Esophagus muscularis mucosa (tissue), 4 donors: ENCODE data around the gene TRMT1. TPM values are rescaled to one million over a fixed set of nuclear protein-coding genes. Genes with fewer than 3 reads are reported as not detected.
A peak's percentile ranks its signal among the peaks of the same experiment; 100 is the strongest.

Source experiments
- DNase-seq: peaks from one replicate; pipeline ENCODE4 v3.0.0-alpha.2; 2017; ENCODE audit errors: extremely low spot score
- H3K27ac ChIP-seq, 4 donors: fragments of 200-600 bp; sonication (generic); replicated peaks in 1 of 4; 1 replicate in 3 of 4; 2 replicates in 1 of 4; pipeline ENCODE4 v1.5.1; 2016 to 2019; ENCODE audit warnings: mild to moderate bottlenecking in 1 of 4
- H3K27me3 ChIP-seq, 4 donors: fragments of 200-600 bp; sonication (generic); one replicate each; pipeline versions ENCODE4 v1.5.1 to v1.6.0; 2016 to 2019
- H3K36me3 ChIP-seq, 4 donors: fragments of 200-600 bp; sonication (generic); one replicate each; pipeline ENCODE4 v1.5.1; 2016 to 2019
- H3K4me1 ChIP-seq, 4 donors: fragments of 200-600 bp; sonication (generic); one replicate each; pipeline ENCODE4 v1.5.1; 2016 to 2019
- H3K4me3 ChIP-seq, 4 donors: fragments of 200-600 bp; sonication (generic); 1 replicate in 2 of 4; 2 replicates in 2 of 4; pipeline ENCODE4 v1.5.1; 2016 to 2019; ENCODE audit warnings: mild to moderate bottlenecking in 4 of 4, moderate library complexity in 1 of 4
- H3K9me3 ChIP-seq, 4 donors: fragments of 200-600 bp; sonication (generic); 1 replicate in 3 of 4; 2 replicates in 1 of 4; pipeline ENCODE4 v1.5.1; 2016 to 2019
- EP300 ChIP-seq: sonication (generic); formaldehyde crosslinking; IDR thresholded peaks from one replicate; pipeline ENCODE4 v1.6.1; 2017; ENCODE audit warnings: antibody characterized with exemption
- POLR2A ChIP-seq: fragments of 450-650 bp; IDR thresholded peaks from one replicate; pipeline ENCODE4 v1.6.1; 2017; ENCODE audit warnings: antibody characterized with exemption, moderate library complexity, mild to moderate bottlenecking, low read depth
- POLR2AphosphoS5 ChIP-seq, 2 donors: sonication (generic); formaldehyde crosslinking; IDR thresholded peaks; one replicate each; pipeline ENCODE4 v1.6.1; 2017; ENCODE audit warnings: antibody characterized with exemption in 2 of 2
- WGBS: methylation state at CpG from one replicate; pipeline ENCODE4 v1.1.5; 2018; 5-methylcytosine and 5-hydroxymethylcytosine counted together
- intact Hi-C: fragments of 100-400 bp; cut with DNase I; formaldehyde crosslinking; loops from one replicate; pipeline ENCODE4 v1.15.1; 2023
- total RNA-seq, 4 donors: library from RNA; depleted of rRNA; stranded (reverse); fragments of >200 nt; gene quantifications; one replicate each; pipeline versions ENCODE4 v1.1.0 to v1.2.1, GENCODE V29; 2016
- TF ChIP-seq, protein P1 (sequence below), 3 experiments: fragments of 200-600 bp in 2 of 3; fragments of 450-650 bp in 1 of 3; sonication (generic) in 2 of 3; IDR thresholded peaks; one replicate each; pipeline ENCODE4 v1.5.1; 2017 to 2019; ENCODE audit warnings: antibody characterized with exemption in 3 of 3, mild to moderate bottlenecking in 2 of 3, moderate library complexity in 1 of 3

The TRMT1 gene
- total RNA-seq, 4 donors from 2014 or later = 21.4 to 27.6 (median 26.9) TPM

DNA sequence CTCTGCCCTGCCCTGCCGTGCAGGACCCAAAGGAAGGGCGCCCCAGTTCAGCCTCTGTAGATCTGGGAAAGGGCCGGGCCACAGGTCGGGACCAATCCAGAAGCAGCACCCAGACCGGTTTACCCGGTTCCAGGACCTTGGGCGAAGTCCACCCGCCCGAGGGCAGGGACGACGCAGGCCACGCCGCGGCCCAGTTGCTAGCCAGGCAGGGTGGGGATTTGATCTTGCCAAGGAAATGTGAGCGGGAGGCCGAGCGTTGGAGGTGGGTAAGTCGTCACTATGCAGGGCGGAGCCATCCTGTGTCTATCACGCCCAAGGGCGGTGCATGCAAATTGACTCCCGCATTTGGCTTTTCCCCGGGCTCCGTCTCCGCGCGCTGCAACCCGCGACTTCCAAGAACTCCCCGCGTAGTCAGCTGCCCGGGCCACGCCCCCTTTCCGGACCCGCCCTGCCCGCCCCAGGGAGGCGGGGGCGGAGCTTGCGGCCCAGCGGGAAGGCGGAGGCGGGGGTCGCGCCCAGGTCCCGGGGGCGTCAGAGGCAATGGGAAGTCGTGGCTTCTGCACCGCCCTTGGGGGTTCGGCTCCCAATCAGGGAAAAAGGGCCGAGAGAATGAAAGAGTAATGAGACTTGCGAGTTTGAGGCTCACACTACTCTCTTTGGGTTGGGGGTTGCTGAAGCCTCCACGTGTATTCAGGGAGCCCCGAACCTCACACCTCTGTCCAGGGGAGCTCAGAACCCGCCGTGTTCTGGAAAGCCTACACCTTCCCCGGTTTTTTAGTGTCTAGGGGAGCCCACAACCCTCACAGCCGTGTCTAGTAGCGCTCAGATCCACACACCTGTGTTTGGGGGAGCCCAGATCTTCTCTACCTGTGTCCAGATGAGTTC is 46.4 kb upstream of the TRMT1 start:
- 3% methylated on average over 33 of the region's 58 CpGs for WGBS
- peak overlapping the region; percentile 90 to 96 (median 92) for H3K27ac ChIP-seq
- TF ChIP-seq POLR2A (peak; percentile 35), EP300 (no peak), POLR2AphosphoS5 (IDR thresholded peaks at IDR 0.05) (peak; percentile 89 to 97)
- TF ChIP-seq, protein P1, sequence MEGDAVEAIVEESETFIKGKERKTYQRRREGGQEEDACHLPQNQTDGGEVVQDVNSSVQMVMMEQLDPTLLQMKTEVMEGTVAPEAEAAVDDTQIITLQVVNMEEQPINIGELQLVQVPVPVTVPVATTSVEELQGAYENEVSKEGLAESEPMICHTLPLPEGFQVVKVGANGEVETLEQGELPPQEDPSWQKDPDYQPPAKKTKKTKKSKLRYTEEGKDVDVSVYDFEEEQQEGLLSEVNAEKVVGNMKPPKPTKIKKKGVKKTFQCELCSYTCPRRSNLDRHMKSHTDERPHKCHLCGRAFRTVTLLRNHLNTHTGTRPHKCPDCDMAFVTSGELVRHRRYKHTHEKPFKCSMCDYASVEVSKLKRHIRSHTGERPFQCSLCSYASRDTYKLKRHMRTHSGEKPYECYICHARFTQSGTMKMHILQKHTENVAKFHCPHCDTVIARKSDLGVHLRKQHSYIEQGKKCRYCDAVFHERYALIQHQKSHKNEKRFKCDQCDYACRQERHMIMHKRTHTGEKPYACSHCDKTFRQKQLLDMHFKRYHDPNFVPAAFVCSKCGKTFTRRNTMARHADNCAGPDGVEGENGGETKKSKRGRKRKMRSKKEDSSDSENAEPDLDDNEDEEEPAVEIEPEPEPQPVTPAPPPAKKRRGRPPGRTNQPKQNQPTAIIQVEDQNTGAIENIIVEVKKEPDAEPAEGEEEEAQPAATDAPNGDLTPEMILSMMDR (IDR thresholded peaks at IDR 0.05) = no peak
- H3K4me1 ChIP-seq = peaks cover 57 to 62% (median 61%) of the 10 kb centered on the region in 4 donors
- peak; percentile 99 for DNase-seq
- H3K9me3 ChIP-seq = no peaks in the 10 kb centered on the region
- H3K27me3 ChIP-seq = no peaks in the 10 kb centered on the region
- intact Hi-C loops = no loop called here
- H3K36me3 ChIP-seq = no peaks in the 10 kb centered on the region
- H3K4me3 ChIP-seq = peak overlapping the region; percentile 47 to 56 (median 48)

DNA sequence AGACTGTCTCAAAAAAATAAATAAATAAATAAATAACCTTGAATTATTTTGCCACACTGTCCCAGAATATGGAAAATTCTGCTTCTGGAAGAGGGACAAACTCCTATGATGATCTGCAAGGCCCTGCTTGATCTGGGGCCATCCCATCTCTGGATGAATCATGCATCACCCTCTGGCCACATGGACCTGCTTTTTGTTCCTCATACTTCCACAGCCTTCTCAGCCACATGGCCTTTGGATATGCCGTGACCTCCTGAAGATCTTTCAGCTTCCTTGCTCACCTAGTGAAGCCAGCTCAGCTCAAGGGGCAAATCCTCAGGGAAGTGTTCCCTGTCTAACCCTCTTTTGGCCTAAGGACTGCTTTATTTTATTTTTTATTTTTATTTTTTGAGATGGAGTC is 44.0 kb upstream of the TRMT1 start:
- WGBS = 82% methylated on average over 1 of the region's 1 CpG
- no peak for DNase-seq
- no peaks in the 10 kb centered on the region for H3K36me3 ChIP-seq
- H3K27me3 ChIP-seq = no peaks in the 10 kb centered on the region
- H3K27ac ChIP-seq = no peak overlapping the region
- intact Hi-C loops = no loop called here
- peaks cover 48 to 53% (median 50%) of the 10 kb centered on the region in 4 donors for H3K4me1 ChIP-seq
- no peak for TF ChIP-seq POLR2AphosphoS5 (IDR thresholded peaks at IDR 0.05)
- no peak overlapping the region for H3K4me3 ChIP-seq
- H3K9me3 ChIP-seq = no peaks in the 10 kb centered on the region

DNA sequence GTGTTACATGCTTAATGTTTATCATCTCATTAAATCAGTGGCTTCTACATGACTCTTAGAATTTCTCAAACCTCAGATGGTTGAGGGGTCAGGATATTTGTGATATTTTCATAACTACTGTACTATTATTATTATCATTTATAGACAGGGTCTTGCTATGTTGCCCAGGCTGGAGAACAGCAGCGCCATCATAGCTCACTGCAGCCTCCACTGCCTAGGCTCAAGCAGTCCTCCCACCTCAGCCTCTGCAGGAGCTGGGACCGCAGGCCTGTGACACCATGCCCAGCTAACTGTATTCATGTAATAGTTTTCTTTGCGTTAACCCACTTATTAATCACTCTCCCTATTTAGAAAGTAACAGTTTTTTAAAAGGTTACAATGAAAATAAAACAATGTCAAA is 43.2 kb upstream of the TRMT1 start:
- no peak for DNase-seq
- no peaks in the 10 kb centered on the region for H3K9me3 ChIP-seq
- intact Hi-C loops = loop anchor here (10.0 kb wide), 1 partner anchor 685 kb away; no protein-coding TSS in a partner anchor
- 89% methylated on average over 3 of the region's 3 CpGs for WGBS
- peaks cover 0 to 5% (median 0%) of the 10 kb centered on the region in 4 donors for H3K36me3 ChIP-seq
- H3K4me3 ChIP-seq = no peak overlapping the region
- H3K27ac ChIP-seq = no peak overlapping the region
- TF ChIP-seq EP300 = no peak
- no peak for TF ChIP-seq POLR2AphosphoS5 (IDR thresholded peaks at IDR 0.05)
- TF ChIP-seq POLR2A = no peak
- TF ChIP-seq, protein P1 (IDR thresholded peaks at IDR 0.05) = no peak
- no peaks in the 10 kb centered on the region for H3K27me3 ChIP-seq
- H3K4me1 ChIP-seq = peaks cover 46 to 53% (median 50%) of the 10 kb centered on the region in 4 donors

DNA sequence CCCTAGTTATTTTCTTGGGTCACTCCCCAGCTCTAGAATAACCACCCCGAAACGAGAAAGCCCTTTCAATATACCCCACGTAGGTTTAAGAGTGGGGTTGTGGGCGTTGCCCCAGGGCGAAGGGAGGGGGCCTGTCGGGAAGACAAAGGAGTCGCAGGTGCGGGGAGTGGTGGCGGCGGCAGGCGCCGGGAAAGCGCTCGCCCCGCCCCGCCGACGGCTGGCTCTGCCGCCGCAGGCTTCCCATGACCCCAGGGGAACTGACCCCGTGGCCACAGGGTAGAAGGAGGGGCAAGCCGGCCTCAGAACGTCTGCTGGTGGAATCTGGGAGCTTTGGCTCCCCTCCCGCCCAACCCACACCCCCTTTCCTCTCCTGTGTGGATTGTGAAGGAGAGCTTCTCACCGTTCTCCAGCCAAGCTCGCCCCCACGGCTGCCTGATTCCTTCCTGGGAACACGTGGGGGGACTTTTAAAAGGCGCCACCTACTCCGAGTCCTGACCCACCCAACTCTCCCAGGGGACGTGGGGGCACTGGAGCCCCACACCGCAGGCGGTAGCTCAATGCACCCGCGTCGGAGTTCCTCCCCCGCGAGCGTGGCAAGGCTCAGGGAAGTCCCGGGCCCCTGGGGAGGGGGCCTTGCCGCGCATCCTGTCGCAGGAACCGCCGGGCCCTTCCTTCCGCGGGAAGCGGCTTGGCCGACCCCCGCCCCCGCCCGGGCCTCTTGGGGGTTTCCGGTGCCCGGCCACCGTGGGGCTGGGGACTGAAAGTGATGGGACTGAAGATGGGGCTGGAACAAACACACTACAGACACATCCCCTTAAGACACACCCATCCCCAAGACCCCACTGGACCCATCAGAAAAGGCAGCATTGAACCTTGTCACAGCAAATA is 39.2 kb upstream of the TRMT1 start:
- whole genome bisulfite sequencing = 8% methylated on average over 19 of the region's 55 CpGs
- intact Hi-C loops = loop anchor here (10.0 kb wide), 1 partner anchor 689 kb away; no protein-coding TSS in a partner anchor

More for the DNA sequence above, 39.2 kb upstream of the TRMT1 start:
- TF ChIP-seq, protein P1 (IDR thresholded peaks at IDR 0.05) = no peak
- TF ChIP-seq POLR2AphosphoS5 (IDR thresholded peaks at IDR 0.05) = peak; percentile 64 to 68
- TF ChIP-seq POLR2A = peak; percentile 13
- no peak for TF ChIP-seq EP300
- peak; percentile 93 for DNase-seq
- Histone ChIP-seq H3K4me3 (peak overlapping the region; percentile 70 to 95 (median 94)), H3K4me1 (peaks cover 20 to 41% (median 31%) of the 10 kb centered on the region in 4 donors), H3K27me3 (no peaks in the 10 kb centered on the region), H3K9me3 (no peaks in the 10 kb centered on the region), H3K27ac (peak overlapping the region; percentile 95 to 100 (median 98)), H3K36me3 (peaks cover 0 to 20% (median 0%) of the 10 kb centered on the region in 4 donors)
